Hepatocyte (in vitro differentiated cells): ENCODE results near the gene SPINK7.

Experiments used
- EZH2 ChIP-seq: fragments of 200-600 bp; sonication (generic); IDR thresholded peaks from 2 replicates; pipeline ENCODE4 v1.6.1; 2016; ENCODE audit warnings: antibody characterized with exemption, mild to moderate bottlenecking, borderline replicate concordance
- EZH2phosphoT487 ChIP-seq: fragments of 200-600 bp; sonication (generic); IDR thresholded peaks from one replicate; pipeline ENCODE4 v1.6.1; 2018; ENCODE audit warnings: antibody characterized with exemption, mild to moderate bottlenecking, low read depth, moderate library complexity; ENCODE audit not compliant: unreplicated experiment, severe bottlenecking
- TF ChIP-seq, protein P1 (sequence below): fragments of 200-600 bp; sonication (generic); IDR thresholded peaks from 2 replicates; pipeline ENCODE4 v1.5.1; 2016; ENCODE audit warnings: antibody characterized with exemption, mild to moderate bottlenecking; ENCODE audit not compliant: poor library complexity

DNA sequence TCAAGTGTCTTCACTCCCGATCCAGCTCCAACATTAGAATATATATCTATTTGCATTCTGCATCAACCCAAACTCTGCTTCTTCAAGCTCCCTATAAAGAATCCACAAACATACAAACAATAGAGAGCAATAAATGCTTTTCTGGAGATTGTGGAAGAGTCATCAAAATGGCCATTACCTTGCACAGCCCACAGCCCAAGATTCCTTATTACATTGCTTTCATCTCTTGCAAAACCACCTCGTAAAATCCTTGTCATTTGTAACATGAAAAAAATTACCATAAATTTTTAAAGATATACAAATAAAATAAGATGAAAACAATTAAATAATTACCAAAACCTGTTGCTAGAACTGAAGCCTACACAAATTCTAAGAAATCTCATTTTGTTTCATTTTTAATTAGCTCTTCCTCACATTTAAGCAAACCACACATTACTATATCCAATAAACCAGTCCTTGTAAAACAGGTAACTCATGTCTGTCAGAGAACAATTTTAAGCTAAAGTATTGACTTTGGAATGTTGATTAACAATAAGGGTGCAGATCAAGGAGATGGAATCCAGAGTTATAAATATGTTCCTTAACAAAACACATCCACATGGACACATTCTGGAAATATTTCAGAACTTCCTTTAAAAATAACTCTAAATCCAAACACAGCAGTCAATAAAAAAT, 30.3 kb downstream of the SPINK7 start:
- TF ChIP-seq, protein P1, sequence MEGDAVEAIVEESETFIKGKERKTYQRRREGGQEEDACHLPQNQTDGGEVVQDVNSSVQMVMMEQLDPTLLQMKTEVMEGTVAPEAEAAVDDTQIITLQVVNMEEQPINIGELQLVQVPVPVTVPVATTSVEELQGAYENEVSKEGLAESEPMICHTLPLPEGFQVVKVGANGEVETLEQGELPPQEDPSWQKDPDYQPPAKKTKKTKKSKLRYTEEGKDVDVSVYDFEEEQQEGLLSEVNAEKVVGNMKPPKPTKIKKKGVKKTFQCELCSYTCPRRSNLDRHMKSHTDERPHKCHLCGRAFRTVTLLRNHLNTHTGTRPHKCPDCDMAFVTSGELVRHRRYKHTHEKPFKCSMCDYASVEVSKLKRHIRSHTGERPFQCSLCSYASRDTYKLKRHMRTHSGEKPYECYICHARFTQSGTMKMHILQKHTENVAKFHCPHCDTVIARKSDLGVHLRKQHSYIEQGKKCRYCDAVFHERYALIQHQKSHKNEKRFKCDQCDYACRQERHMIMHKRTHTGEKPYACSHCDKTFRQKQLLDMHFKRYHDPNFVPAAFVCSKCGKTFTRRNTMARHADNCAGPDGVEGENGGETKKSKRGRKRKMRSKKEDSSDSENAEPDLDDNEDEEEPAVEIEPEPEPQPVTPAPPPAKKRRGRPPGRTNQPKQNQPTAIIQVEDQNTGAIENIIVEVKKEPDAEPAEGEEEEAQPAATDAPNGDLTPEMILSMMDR = no peak
- TF ChIP-seq EZH2 (no peak), EZH2phosphoT487 (no peak)
